Panc1 (cell line): ENCODE measurements around the gene KCNK2. TPM values are rescaled to one million over a fixed set of nuclear protein-coding genes. Genes with fewer than 3 reads are reported as not detected.

ENCODE experiments used
- ATAC-seq: fragments of 200-7000 bp; cut with Tn5 transposase; 2 replicates; pipeline ENCODE4 v1.9.1; 2020; ENCODE audit warnings: mild to moderate bottlenecking, moderate library complexity
- BruUV-seq: library from RNA; stranded (reverse); fragments of 400-500 nt; replicated peaks from 2 replicates; lab custom pipeline; 2021; lab: Mats Ljungman, UMichigan
- CTCF ChIA-PET: fragments of 300-600 bp; sonication (Branson Sonifier 250); formaldehyde crosslinking; loops from one replicate; lab custom pipeline; 2022; ENCODE audit warnings: antibody characterized with exemption; lab: Charles Lee
- POLR2A ChIA-PET: fragments of 300-600 bp; sonication (Branson Sonifier 250); formaldehyde crosslinking; loops from one replicate; lab custom pipeline; 2022; ENCODE audit warnings: antibody characterized with exemption; lab: Charles Lee
- DNase-seq: peaks from one replicate; pipeline ENCODE4 v3.0.0-alpha.2; 2010; ENCODE audit warnings: low read depth, low spot score
- H3K27ac ChIP-seq: 2 replicates; pipeline ENCODE4 v1.5.1; 2011; ENCODE audit warnings: mild to moderate bottlenecking, low read length, inconsistent platforms
- H3K27me3 ChIP-seq: fragments of 200-500 bp; sonication (Bioruptor generic); 2 replicates; pipeline ENCODE4 v1.6.0; 2014; ENCODE audit warnings: low read length, inconsistent platforms; ENCODE audit not compliant: control insufficient read depth, insufficient read depth
- H3K36me3 ChIP-seq: fragments of 200-500 bp; sonication (Bioruptor generic); 2 replicates; pipeline ENCODE4 v1.5.1; 2014; ENCODE audit warnings: inconsistent platforms, mild to moderate bottlenecking, low read length, moderate library complexity; ENCODE audit not compliant: control insufficient read depth, insufficient read depth
- H3K4me1 ChIP-seq: 2 replicates; pipeline ENCODE4 v1.5.1; 2011; ENCODE audit warnings: inconsistent platforms, mild to moderate bottlenecking, low read length, moderate library complexity; ENCODE audit not compliant: control insufficient read depth, insufficient read depth
- H3K4me3 ChIP-seq, 2 experiments: 2 replicates each; pipeline ENCODE4 v1.5.1; 2011 to 2012; ENCODE audit warnings: low read depth in 2 of 2, low read length in 2 of 2, mild to moderate bottlenecking in 2 of 2, inconsistent platforms in 1 of 2, moderate library complexity in 1 of 2
- H3K9me3 ChIP-seq: fragments of 200-500 bp; sonication (Bioruptor generic); 2 replicates; pipeline ENCODE4 v1.5.1; 2014; ENCODE audit warnings: low read depth, mild to moderate bottlenecking, inconsistent platforms, low read length, moderate library complexity; ENCODE audit not compliant: control insufficient read depth, insufficient read depth
- POLR2AphosphoS5 ChIP-seq: IDR thresholded peaks from 2 replicates; pipeline ENCODE4 v1.6.1; 2012; ENCODE audit warnings: mild to moderate bottlenecking, low read depth, low read length, moderate library complexity
- SIN3A ChIP-seq: IDR thresholded peaks from 2 replicates; pipeline ENCODE4 v1.6.1; 2012; ENCODE audit warnings: low read depth, mild to moderate bottlenecking, low read length, moderate library complexity, borderline replicate concordance; ENCODE audit not compliant: insufficient read depth
- TCF7L2 ChIP-seq: IDR thresholded peaks from 2 replicates; pipeline ENCODE4 v1.6.1; 2011; ENCODE audit warnings: mild to moderate bottlenecking, low read depth, low read length, inconsistent platforms
- in situ Hi-C: cut with HindIII; loops from 2 replicates; pipeline ENCODE4 v1.10.0; 2016; ENCODE audit warnings: low sequenced_read_pairs, low pct_unique_long_range_greater_than_20kb
- intact Hi-C: fragments of 100-400 bp; cut with micrococcal nuclease; formaldehyde crosslinking; loops from one replicate; pipeline ENCODE4 v1.10.0; 2022; ENCODE audit not compliant: unreplicated experiment
- total RNA-seq: library from RNA; stranded (reverse); gene quantifications from one replicate; pipeline ENCODE4 v1.2.1, GENCODE V29; 2021; ENCODE audit not compliant: unreplicated experiment
- TF ChIP-seq, protein P1 (sequence below), 2 experiments: IDR thresholded peaks; 2 replicates each; pipeline ENCODE4 v1.6.1; 2011 to 2012; ENCODE audit warnings: low read depth in 2 of 2, control low read depth in 1 of 2, low read length in 1 of 2, mild to moderate bottlenecking in 1 of 2, moderate library complexity in 1 of 2; ENCODE audit not compliant: insufficient read depth in 1 of 2
- TF ChIP-seq, protein P2 (sequence below): fragments of 450-650 bp; IDR thresholded peaks from 2 replicates; pipeline ENCODE4 v1.5.1; 2017; ENCODE audit warnings: mild to moderate bottlenecking

Gene KCNK2
- total RNA-seq, 1 experiment from 2014 or later: 0.28 TPM

DNA sequence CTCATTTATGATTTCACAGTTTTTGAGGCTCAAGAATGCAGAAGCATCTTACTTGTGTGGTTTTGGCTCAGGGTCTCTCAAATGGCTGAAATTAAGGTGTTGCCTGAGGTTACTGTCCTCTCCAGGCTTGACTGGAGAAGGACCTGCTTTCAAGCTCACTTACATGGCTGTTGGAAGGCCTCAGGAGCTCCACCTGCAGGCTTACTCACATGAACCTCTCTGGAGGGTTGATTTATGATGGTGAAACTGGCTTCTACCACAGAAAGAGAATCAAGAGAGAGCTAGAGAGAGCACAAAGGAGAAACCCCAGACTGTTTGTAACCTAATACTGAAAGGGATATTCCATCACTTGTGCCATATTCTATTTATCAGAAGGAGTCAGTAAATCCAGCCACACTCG, 6.2 kb upstream of the KCNK2 start:
- TF ChIP-seq, protein P1, sequence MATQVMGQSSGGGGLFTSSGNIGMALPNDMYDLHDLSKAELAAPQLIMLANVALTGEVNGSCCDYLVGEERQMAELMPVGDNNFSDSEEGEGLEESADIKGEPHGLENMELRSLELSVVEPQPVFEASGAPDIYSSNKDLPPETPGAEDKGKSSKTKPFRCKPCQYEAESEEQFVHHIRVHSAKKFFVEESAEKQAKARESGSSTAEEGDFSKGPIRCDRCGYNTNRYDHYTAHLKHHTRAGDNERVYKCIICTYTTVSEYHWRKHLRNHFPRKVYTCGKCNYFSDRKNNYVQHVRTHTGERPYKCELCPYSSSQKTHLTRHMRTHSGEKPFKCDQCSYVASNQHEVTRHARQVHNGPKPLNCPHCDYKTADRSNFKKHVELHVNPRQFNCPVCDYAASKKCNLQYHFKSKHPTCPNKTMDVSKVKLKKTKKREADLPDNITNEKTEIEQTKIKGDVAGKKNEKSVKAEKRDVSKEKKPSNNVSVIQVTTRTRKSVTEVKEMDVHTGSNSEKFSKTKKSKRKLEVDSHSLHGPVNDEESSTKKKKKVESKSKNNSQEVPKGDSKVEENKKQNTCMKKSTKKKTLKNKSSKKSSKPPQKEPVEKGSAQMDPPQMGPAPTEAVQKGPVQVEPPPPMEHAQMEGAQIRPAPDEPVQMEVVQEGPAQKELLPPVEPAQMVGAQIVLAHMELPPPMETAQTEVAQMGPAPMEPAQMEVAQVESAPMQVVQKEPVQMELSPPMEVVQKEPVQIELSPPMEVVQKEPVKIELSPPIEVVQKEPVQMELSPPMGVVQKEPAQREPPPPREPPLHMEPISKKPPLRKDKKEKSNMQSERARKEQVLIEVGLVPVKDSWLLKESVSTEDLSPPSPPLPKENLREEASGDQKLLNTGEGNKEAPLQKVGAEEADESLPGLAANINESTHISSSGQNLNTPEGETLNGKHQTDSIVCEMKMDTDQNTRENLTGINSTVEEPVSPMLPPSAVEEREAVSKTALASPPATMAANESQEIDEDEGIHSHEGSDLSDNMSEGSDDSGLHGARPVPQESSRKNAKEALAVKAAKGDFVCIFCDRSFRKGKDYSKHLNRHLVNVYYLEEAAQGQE (IDR thresholded peaks at IDR 0.05; ENCODE audit: insufficient read depth in 1 of 2, low read depth in 2 of 2, low read length in 1 of 2): no peak
- TF ChIP-seq, protein P2, sequence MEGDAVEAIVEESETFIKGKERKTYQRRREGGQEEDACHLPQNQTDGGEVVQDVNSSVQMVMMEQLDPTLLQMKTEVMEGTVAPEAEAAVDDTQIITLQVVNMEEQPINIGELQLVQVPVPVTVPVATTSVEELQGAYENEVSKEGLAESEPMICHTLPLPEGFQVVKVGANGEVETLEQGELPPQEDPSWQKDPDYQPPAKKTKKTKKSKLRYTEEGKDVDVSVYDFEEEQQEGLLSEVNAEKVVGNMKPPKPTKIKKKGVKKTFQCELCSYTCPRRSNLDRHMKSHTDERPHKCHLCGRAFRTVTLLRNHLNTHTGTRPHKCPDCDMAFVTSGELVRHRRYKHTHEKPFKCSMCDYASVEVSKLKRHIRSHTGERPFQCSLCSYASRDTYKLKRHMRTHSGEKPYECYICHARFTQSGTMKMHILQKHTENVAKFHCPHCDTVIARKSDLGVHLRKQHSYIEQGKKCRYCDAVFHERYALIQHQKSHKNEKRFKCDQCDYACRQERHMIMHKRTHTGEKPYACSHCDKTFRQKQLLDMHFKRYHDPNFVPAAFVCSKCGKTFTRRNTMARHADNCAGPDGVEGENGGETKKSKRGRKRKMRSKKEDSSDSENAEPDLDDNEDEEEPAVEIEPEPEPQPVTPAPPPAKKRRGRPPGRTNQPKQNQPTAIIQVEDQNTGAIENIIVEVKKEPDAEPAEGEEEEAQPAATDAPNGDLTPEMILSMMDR: peak; percentile 58
- no peak for TF ChIP-seq POLR2AphosphoS5
- no TSS peak for BruUV-seq
- Histone ChIP-seq H3K4me1 (no peaks in the 10 kb centered on the region), H3K27ac (no peak overlapping the region), H3K36me3 (no peaks in the 10 kb centered on the region), H3K9me3 (no peaks in the 10 kb centered on the region), H3K4me3 (no peak overlapping the region), H3K27me3 (peaks cover 14% of the 10 kb centered on the region)
- in situ Hi-C loops: no loop called here
- intact Hi-C loops: no loop called here
- ATAC-seq (peak; percentile 56; the same call in 1 of the 2 replicates), DNase-seq (no peak)
- CTCF ChIA-PET: no interaction called here
- POLR2A ChIA-PET: no interaction called here

DNA sequence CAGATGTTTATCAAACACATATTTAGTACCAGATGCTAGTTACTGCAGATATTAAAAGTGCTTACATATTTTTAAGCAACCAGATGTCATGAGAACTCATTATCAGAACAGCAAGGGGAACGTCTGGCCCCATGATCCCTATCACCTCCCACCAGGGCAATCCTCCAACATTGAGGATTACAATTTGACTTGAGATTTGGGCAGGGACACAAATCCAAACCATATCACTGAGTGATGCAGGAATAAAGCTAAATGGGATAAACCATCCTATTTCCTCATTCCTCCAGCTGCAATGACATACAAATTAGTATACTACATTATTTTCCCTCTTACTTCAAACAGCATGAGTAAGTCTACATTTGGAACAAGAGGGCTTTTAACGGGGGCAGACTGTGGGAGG, 3.1 kb upstream of the KCNK2 start:
- no peak for ATAC-seq

More for the DNA sequence above, 3.1 kb upstream of the KCNK2 start:
- no peak for DNase-seq
- ChIA-PET CTCF (no interaction called here), POLR2A (no interaction called here)
- peaks cover 39% of the 10 kb centered on the region for H3K27me3 ChIP-seq
- TF ChIP-seq, protein P2: no peak
- TF ChIP-seq, protein P1 (IDR thresholded peaks at IDR 0.05; ENCODE audit: insufficient read depth in 1 of 2, low read depth in 2 of 2, low read length in 1 of 2): no peak
- no peak for TF ChIP-seq SIN3A
- TF ChIP-seq POLR2AphosphoS5: no peak
- TF ChIP-seq TCF7L2: no peak
- H3K36me3 ChIP-seq: no peaks in the 10 kb centered on the region
- H3K4me3 ChIP-seq: no peak overlapping the region
- H3K9me3 ChIP-seq: no peaks in the 10 kb centered on the region
- H3K4me1 ChIP-seq: no peaks in the 10 kb centered on the region; the same call in 1 of the 2 replicates
- no peak overlapping the region for H3K27ac ChIP-seq
- intact Hi-C loops (no loop called here), in situ Hi-C loops (no loop called here)
- BruUV-seq: no TSS peak
